ENCODE results near the gene PLA2G2F. TPM values are rescaled to one million over a fixed set of nuclear protein-coding genes. Genes with fewer than 3 reads are reported as not detected.

PLA2G2F gene
- total and polyA plus RNA-seq, 2 donors (not counting 3 experiments of a cell fraction or from before 2014, with no cell fraction given) = not detected

GRCh38 chr1:20138346-20138745 is 777 bp upstream of the PLA2G2F start:
- dilution Hi-C loops (cut with MboI; ENCODE audit: extremely low pct_ligation_motif_present, low sequenced_read_pairs) = no loop called here
- CTCF ChIA-PET = no interaction called here

More at GRCh38 chr1:20138346-20138745, 777 bp upstream of the PLA2G2F start:
- Histone ChIP-seq H3K9me1 (replicated peaks; ENCODE audit: control insufficient read depth, extremely low read depth, insufficient read depth, low read length) (no peaks in the 10 kb centered on the region), H3K4me1 (ENCODE audit: control insufficient read depth, extremely low read depth, insufficient read depth, low read length) (no peaks in the 10 kb centered on the region), H3K27ac (ENCODE audit: insufficient read depth, low read depth, low read length) (no peak overlapping the region), H3K4me2 (ENCODE audit: insufficient read depth, low read length) (no peak overlapping the region), H3K4me3 (replicated peaks in 1 of 3; ENCODE audit: insufficient read depth in 1 of 3, low read depth in 1 of 3, low read length in 3 of 3) (no peak overlapping the region), H3K9ac (replicated peaks; ENCODE audit: extremely low read depth, insufficient read depth, low read length) (no peak overlapping the region), H3K9me3 (replicated peaks; ENCODE audit: control insufficient read depth, insufficient read depth, low read length) (no peaks in the 10 kb centered on the region), H3K36me3 (ENCODE audit: control insufficient read depth in 2 of 2, extremely low read depth in 1 of 2, insufficient read depth in 2 of 2, low read length in 2 of 2) (no peaks in the 10 kb centered on the region), H2AFZ (ENCODE audit: low read depth, low read length) (no peak overlapping the region), H3K27me3 (ENCODE audit: control insufficient read depth in 2 of 2, insufficient read depth in 2 of 2, low read length in 2 of 2) (no peaks in the 10 kb centered on the region), H4K20me1 (replicated peaks; ENCODE audit: control insufficient read depth, extremely low read depth, insufficient read depth, low read length) (no peaks in the 10 kb centered on the region), H3K79me2 (ENCODE audit: control insufficient read depth, insufficient read depth, low read length) (no peaks in the 10 kb centered on the region)
- no peak for TF ChIP-seq MYC (IDR thresholded peaks at IDR 0.05; ENCODE audit: low read depth, low read length)
- TF ChIP-seq JUN (IDR thresholded peaks at IDR 0.05; ENCODE audit: borderline replicate concordance, insufficient read depth, insufficient read length, low read depth) = no peak
- TF ChIP-seq POLR2AphosphoS5 (IDR thresholded peaks at IDR 0.05; ENCODE audit: insufficient read depth, low read depth, low read length) = no peak
- no peak for TF ChIP-seq FOS (IDR thresholded peaks at IDR 0.05; ENCODE audit: borderline replicate concordance, insufficient read depth, low read length)
- TF ChIP-seq GATA2 (IDR thresholded peaks at IDR 0.05; ENCODE audit: insufficient read depth, insufficient read length, low read depth, low read length) = no peak
- TF ChIP-seq, protein P1, sequence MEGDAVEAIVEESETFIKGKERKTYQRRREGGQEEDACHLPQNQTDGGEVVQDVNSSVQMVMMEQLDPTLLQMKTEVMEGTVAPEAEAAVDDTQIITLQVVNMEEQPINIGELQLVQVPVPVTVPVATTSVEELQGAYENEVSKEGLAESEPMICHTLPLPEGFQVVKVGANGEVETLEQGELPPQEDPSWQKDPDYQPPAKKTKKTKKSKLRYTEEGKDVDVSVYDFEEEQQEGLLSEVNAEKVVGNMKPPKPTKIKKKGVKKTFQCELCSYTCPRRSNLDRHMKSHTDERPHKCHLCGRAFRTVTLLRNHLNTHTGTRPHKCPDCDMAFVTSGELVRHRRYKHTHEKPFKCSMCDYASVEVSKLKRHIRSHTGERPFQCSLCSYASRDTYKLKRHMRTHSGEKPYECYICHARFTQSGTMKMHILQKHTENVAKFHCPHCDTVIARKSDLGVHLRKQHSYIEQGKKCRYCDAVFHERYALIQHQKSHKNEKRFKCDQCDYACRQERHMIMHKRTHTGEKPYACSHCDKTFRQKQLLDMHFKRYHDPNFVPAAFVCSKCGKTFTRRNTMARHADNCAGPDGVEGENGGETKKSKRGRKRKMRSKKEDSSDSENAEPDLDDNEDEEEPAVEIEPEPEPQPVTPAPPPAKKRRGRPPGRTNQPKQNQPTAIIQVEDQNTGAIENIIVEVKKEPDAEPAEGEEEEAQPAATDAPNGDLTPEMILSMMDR (IDR thresholded peaks at IDR 0.05; ENCODE audit: extremely low read depth in 1 of 2, insufficient read depth in 1 of 2, low read depth in 1 of 2, low read length in 2 of 2) = no peak
- TF ChIP-seq EZH2 (IDR thresholded peaks at IDR 0.05; ENCODE audit: borderline replicate concordance, low read depth, low read length, severe bottlenecking) = no peak
- TF ChIP-seq POLR2A (IDR thresholded peaks at IDR 0.05; ENCODE audit: low read depth, low read length) = no peak
- TF ChIP-seq, protein P2, sequence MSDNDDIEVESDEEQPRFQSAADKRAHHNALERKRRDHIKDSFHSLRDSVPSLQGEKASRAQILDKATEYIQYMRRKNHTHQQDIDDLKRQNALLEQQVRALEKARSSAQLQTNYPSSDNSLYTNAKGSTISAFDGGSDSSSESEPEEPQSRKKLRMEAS (IDR thresholded peaks at IDR 0.05; ENCODE audit: insufficient read depth, insufficient read length) = no peak
- intact Hi-C loops (cut with micrococcal nuclease) = no loop called here
- no peak for FAIRE-seq
- POLR2A ChIA-PET = no interaction called here
- no TSS peak for BruUV-seq (replicated peaks)
- no peak for DNase-seq (ENCODE audit: low read depth, low spot score)

Data from endothelial cell of umbilical vein (primary cell).